Body of pancreas (tissue), 4 donors: ENCODE data around the gene KDM4B.

ENCODE experiments used
- CTCF ChIP-seq, 7 experiments: fragments of 450-650 bp in 4 of 7; fragments of 200-600 bp in 3 of 7; sonication (generic) in 3 of 7; IDR thresholded peaks; one replicate each; pipeline ENCODE4 v1.5.1; 2016 to 2019; ENCODE audit warnings: antibody characterized with exemption in 7 of 7
- POLR2A ChIP-seq, 3 donors: fragments of 450-650 bp; IDR thresholded peaks; one replicate each; pipeline ENCODE4 v1.6.1; 2016; ENCODE audit warnings: antibody characterized with exemption in 3 of 3, mild to moderate bottlenecking in 2 of 3

DNA sequence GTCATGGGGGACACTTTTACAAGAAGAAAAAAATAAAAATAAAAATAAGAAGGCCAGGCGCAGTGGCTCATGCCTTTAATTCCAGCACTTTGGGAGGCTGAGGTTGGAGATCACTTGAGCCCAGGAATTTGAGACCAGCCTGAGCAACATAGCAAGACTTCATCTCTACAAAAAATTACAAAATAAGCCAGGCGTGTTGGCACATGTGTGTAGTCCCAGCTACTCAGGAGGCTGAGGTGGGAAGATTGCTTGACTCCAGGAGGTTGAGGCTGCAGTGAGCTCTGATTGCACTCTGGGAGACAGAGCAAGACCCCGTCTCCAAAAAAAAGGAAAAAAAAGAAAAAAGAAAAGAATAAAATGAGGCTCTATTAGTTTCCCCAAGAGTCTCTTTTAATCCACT is 214.7 kb downstream of the KDM4B start:
- TF ChIP-seq CTCF (IDR thresholded peaks at IDR 0.05) (no peak), POLR2A (IDR thresholded peaks at IDR 0.05) (no peak)
